Omental fat pad (tissue), 4 donors: Measurements from ENCODE around the gene ADIPOR1. TPM values are rescaled to one million over a fixed set of nuclear protein-coding genes. Genes with fewer than 3 reads are reported as not detected.
"Not testable (repeated sequence)": the region's sequence is repeated elsewhere in the genome, so short reads cannot be mapped to it uniquely, and the experiment has no call there.

Experiments
- ATAC-seq: fragments of 150-250 bp; one replicate; pipeline ENCODE4 v1.9.1; 2016; ENCODE audit warnings: mild to moderate bottlenecking, moderate library complexity; ENCODE audit not compliant: low FRiP score
- DNase-seq: peaks from one replicate; pipeline ENCODE4 v3.0.0-alpha.2; 2019; ENCODE audit warnings: low spot score
- CTCF ChIP-seq, 3 donors: fragments of 450-650 bp; IDR thresholded peaks; one replicate each; pipeline ENCODE4 v1.5.1; 2016 to 2017; ENCODE audit warnings: antibody characterized with exemption in 3 of 3, mild to moderate bottlenecking in 3 of 3, moderate library complexity in 2 of 3
- total RNA-seq, 4 donors: library from RNA; depleted of rRNA; stranded (reverse); fragments of >200 nt; gene quantifications; one replicate each; pipeline ENCODE4 v1.1.0, GENCODE V29; 2016

ADIPOR1 gene
- total RNA-seq, 4 donors from 2014 or later, result 79.0 to 117 (median 94.2) TPM

DNA sequence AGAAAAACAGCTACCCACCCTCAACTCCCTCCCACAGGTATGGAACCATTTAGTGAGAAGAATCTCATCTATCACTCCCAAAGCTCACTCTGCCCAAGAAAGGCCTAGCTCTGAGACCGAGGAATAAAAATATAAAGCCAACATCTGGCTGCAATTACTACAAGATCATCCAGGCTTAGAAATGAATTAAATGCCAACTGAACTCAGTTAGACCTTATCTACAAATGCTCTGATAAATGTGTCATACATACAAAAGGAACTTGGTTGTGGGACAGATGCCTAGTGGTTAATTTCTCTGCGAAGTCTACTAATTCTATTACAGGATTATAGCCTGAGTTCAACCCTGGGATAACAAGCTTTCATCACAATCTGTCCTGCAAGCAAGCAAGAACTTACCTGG, 6.7 kb downstream of the ADIPOR1 start:
- DNase-seq, result no peak
- TF ChIP-seq CTCF (IDR thresholded peaks at IDR 0.05), result no peak
- ATAC-seq, result no peak

GRCh38 chr1:202945483-202945882, 12.6 kb downstream of the ADIPOR1 start:
- TF ChIP-seq CTCF (IDR thresholded peaks at IDR 0.05), result no peak
- ATAC-seq (no peak), DNase-seq (no peak)

- no peak for DNase-seq
- TF ChIP-seq CTCF (IDR thresholded peaks at IDR 0.05), result no peak
- no peak for ATAC-seq
These were observed 13.6 kb downstream of the ADIPOR1 start for GRCh38 chr1:202944438-202944921.

- TF ChIP-seq CTCF (IDR thresholded peaks at IDR 0.05), result no peak
- no peak for ATAC-seq
- DNase-seq, result no peak
These were observed 15.7 kb downstream of the ADIPOR1 start for GRCh38 chr1:202942426-202942825.

GRCh38 chr1:202941372-202941771, 16.7 kb downstream of the ADIPOR1 start:
- ATAC-seq, result no peak
- no peak for TF ChIP-seq CTCF (IDR thresholded peaks at IDR 0.05)

GRCh38 chr1:202940561-202940960, 17.6 kb downstream of the ADIPOR1 start:
- DNase-seq, result no peak
- no peak for TF ChIP-seq CTCF (IDR thresholded peaks at IDR 0.05)
- no peak for ATAC-seq

More at GRCh38 chr1:202941372-202941771, 16.7 kb downstream of the ADIPOR1 start:
- DNase-seq, result no peak

DNA sequence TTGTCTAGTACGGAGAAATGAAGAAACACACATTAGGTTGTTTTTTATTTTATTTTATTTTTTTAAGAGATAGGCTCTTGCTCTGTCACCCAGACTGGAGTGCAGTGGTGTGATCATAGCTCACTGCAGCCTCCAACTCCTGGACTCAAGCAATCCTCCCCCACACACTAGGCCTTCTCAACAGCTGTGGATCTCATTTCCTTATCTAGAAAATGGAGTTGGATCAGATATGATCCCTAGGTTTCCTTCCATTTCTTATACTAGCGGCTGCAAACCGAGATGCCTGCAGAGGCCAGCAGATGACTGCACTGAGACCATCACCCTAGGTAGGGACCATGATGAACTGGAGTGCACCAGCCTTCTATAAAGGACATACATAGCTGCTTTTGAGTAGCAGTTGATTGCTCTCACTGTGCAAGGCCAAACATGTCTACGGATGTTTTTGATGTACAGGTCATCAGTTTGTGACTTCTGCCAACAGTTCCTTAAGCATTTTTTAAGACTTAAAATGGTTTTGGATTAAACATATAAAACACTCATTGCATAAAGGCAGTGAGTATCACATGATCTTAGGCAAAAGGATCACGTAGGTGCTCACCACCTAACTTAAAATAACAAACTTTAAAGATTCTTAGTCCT, 19.7 kb downstream of the ADIPOR1 start:
- no peak for DNase-seq
- TF ChIP-seq CTCF (IDR thresholded peaks at IDR 0.05), result no peak
- no peak for ATAC-seq

DNA sequence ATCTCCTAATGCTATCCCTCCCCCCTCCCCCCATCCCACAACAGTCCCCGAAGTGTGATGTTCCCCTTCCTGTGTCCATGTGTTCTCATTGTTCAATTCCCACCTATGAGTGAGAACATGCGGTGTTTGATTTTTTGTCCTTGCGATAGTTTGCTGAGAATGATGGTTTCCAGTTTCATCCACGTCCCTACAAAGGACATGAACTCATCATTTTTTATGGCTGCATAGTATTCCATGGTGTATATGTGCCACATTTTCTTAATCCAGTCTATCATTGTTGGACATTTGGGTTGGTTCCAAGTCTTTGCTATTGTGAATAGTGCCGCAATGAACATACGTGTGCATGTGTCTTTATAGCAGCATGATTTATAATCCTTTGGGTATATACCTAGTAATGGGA, 21.7 kb downstream of the ADIPOR1 start:
- ATAC-seq, DNase-seq: not testable (repeated sequence)
